HEK293 (cell line): ENCODE results near the gene TNFAIP8.

ENCODE experiments used
- CTCF ChIA-PET: fragments of 350-600 bp; formaldehyde crosslinking; extraction: SDS; loops from one replicate; lab custom pipeline; 2021; ENCODE audit warnings: antibody characterized with exemption; lab: Yijun Ruan, JAX
- POLR2A ChIA-PET: fragments of 300-600 bp; formaldehyde crosslinking; extraction: SDS; loops from one replicate; lab custom pipeline; 2020; ENCODE audit warnings: antibody characterized with exemption, inconsistent platforms; lab: Yijun Ruan, JAX
- H3K27ac ChIP-seq: fragments of 200-500 bp; sonication (Bioruptor generic); 2 replicates; pipeline ENCODE4 v1.5.1; 2014; ENCODE audit warnings: low read depth, low read length, control low read depth, inconsistent platforms; ENCODE audit errors: extremely low read depth
- H3K36me3 ChIP-seq, 2 experiments: fragments of 200-500 bp in 1 of 2; sonication (Bioruptor generic) in 1 of 2; 1 replicate in 1 of 2; 2 replicates in 1 of 2; pipeline ENCODE4 v1.5.1; 2014 to 2017; ENCODE audit warnings: inconsistent platforms in 2 of 2, low read length in 2 of 2; ENCODE audit not compliant: control insufficient read depth in 2 of 2, insufficient read depth in 1 of 2
- H3K4me1 ChIP-seq: fragments of 200-500 bp; sonication (Bioruptor generic); 2 replicates; pipeline ENCODE4 v1.5.1; 2014; ENCODE audit warnings: mild to moderate bottlenecking, low read length, inconsistent platforms; ENCODE audit not compliant: control insufficient read depth, insufficient read depth
- H3K4me3 ChIP-seq: 2 replicates; pipeline ENCODE4 v1.5.1; 2011; ENCODE audit warnings: low read depth, mild to moderate bottlenecking, control low read depth, low read length, moderate library complexity
- H3K9me3 ChIP-seq: fragments of 200-500 bp; sonication (Bioruptor generic); 2 replicates; pipeline ENCODE4 v1.5.1; 2014; ENCODE audit warnings: low read depth, low read length, inconsistent platforms; ENCODE audit not compliant: control insufficient read depth, insufficient read depth
- GFI1B ChIP-seq: fragments of 450-650 bp; formaldehyde crosslinking; IDR thresholded peaks from 2 replicates; pipeline ENCODE4 v1.5.1; 2016; ENCODE audit warnings: missing biosample characterization, missing genetic modification characterization
- GLI2 ChIP-seq: fragments of 450-650 bp; formaldehyde crosslinking; IDR thresholded peaks from 2 replicates; pipeline ENCODE4; 2017; ENCODE audit warnings: missing biosample characterization, missing genetic modification characterization, low read depth, borderline replicate concordance
- HOXC10 ChIP-seq: sonication (generic); formaldehyde crosslinking; IDR thresholded peaks from 2 replicates; pipeline ENCODE4 v1.8.1; 2023; ENCODE audit warnings: mild to moderate bottlenecking, missing genetic modification reagents
- TCF7L2 ChIP-seq: IDR thresholded peaks from 2 replicates; pipeline ENCODE4 v1.6.1; 2011; ENCODE audit warnings: low read depth, mild to moderate bottlenecking, inconsistent platforms, low read length, moderate library complexity, borderline replicate concordance
- ZBTB8A ChIP-seq: fragments of 450-650 bp; formaldehyde crosslinking; IDR thresholded peaks from 2 replicates; pipeline ENCODE4 v1.5.1; 2016; ENCODE audit warnings: missing biosample characterization, missing genetic modification characterization
- ZFP3 ChIP-seq: fragments of 450-650 bp; formaldehyde crosslinking; IDR thresholded peaks from 2 replicates; pipeline ENCODE4 v1.5.1; 2016; ENCODE audit warnings: low read depth, missing biosample characterization, missing genetic modification characterization
- ZFP41 ChIP-seq: fragments of 450-650 bp; formaldehyde crosslinking; IDR thresholded peaks from 2 replicates; pipeline ENCODE4 v1.5.1; 2016; ENCODE audit warnings: missing biosample characterization, missing genetic modification characterization, borderline replicate concordance
- ZIC2 ChIP-seq: fragments of 450-650 bp; formaldehyde crosslinking; IDR thresholded peaks from 2 replicates; pipeline ENCODE4 v1.5.1; 2016; ENCODE audit warnings: missing biosample characterization, missing genetic modification characterization
- ZNF10 ChIP-seq: fragments of 450-650 bp; formaldehyde crosslinking; IDR thresholded peaks from 2 replicates; pipeline ENCODE4 v1.5.1; 2017; ENCODE audit warnings: missing biosample characterization, missing genetic modification characterization
- ZNF155 ChIP-seq: fragments of 450-650 bp; formaldehyde crosslinking; IDR thresholded peaks from 2 replicates; pipeline ENCODE4 v1.5.1; 2016; ENCODE audit warnings: missing biosample characterization, missing genetic modification characterization
- ZNF426 ChIP-seq: fragments of 450-650 bp; formaldehyde crosslinking; IDR thresholded peaks from 2 replicates; pipeline ENCODE4 v1.5.1; 2017; ENCODE audit warnings: missing biosample characterization, missing genetic modification characterization, mild to moderate bottlenecking, inconsistent platforms, moderate library complexity
- ZNF529 ChIP-seq: fragments of 450-650 bp; formaldehyde crosslinking; IDR thresholded peaks from 2 replicates; pipeline ENCODE4 v1.5.1; 2017; ENCODE audit warnings: missing genetic modification characterization, missing biosample characterization; ENCODE audit not compliant: insufficient replicate concordance
- ZNF843 ChIP-seq: fragments of 450-650 bp; formaldehyde crosslinking; IDR thresholded peaks from 2 replicates; pipeline ENCODE4 v1.5.1; 2016; ENCODE audit warnings: missing biosample characterization, missing genetic modification characterization
- TF ChIP-seq, protein P1 (sequence below): fragments of 450-650 bp; formaldehyde crosslinking; IDR thresholded peaks from 2 replicates; pipeline ENCODE4 v1.5.1; 2016; ENCODE audit warnings: missing biosample characterization, missing genetic modification characterization
- TF ChIP-seq, protein P2 (sequence below): fragments of 450-650 bp; formaldehyde crosslinking; conservative IDR thresholded peaks from 2 replicates; pipeline ENCODE4 v1.5.1; 2016; ENCODE audit warnings: low read depth, missing biosample characterization, missing genetic modification characterization
- TF ChIP-seq, protein P3 (sequence below): fragments of 450-650 bp; formaldehyde crosslinking; IDR thresholded peaks from 2 replicates; pipeline ENCODE4 v1.5.1; 2016; ENCODE audit warnings: missing biosample characterization, missing genetic modification characterization
- TF ChIP-seq, protein P4 (sequence below): fragments of 450-650 bp; formaldehyde crosslinking; IDR thresholded peaks from 2 replicates; pipeline ENCODE4 v1.5.1; 2016; ENCODE audit warnings: missing biosample characterization, missing genetic modification characterization

Gene TNFAIP8

DNA sequence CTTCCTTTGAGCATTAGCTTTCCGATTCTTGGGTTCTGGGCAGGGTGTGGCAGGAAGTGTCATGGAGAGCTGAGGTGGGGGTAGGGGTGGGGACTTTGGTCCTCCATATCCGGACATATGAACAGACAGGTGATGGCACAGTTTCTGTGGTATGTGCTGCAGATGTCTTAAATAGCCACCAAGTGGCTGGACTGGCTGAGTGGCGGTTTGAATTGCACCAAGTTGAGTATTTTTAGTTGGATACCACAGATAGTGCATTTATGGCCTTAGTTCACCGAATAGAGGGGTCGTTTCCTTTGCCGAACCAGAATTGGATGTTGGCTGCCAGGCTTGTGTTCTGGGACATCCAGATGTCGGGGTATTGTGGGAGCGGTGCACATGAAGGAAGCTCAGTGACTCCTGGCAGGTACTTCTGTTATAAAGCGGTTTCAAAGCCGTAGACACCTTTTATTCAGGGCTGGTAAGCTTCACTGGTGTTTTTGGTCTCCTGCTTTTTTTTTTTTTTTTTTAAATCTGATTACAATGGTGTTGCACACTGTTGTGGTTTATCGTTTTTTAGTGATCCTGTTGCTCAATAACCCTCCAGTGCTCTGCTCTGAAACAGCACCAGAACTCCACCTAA is 15.1 kb upstream of the TNFAIP8 start (continued):
- TF ChIP-seq, protein P1, sequence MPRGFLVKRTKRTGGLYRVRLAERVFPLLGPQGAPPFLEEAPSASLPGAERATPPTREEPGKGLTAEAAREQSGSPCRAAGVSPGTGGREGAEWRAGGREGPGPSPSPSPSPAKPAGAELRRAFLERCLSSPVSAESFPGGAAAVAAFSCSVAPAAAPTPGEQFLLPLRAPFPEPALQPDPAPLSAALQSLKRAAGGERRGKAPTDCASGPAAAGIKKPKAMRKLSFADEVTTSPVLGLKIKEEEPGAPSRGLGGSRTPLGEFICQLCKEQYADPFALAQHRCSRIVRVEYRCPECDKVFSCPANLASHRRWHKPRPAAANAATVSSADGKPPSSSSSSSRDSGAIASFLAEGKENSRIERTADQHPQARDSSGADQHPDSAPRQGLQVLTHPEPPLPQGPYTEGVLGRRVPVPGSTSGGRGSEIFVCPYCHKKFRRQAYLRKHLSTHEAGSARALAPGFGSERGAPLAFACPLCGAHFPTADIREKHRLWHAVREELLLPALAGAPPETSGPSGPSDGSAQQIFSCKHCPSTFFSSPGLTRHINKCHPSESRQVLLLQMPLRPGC (tag by site-specific recombination), result no peak
- TF ChIP-seq ZFP41 (tag by site-specific recombination) (no peak), ZIC2 (tag by site-specific recombination) (no peak), GLI2 (no peak)

DNA sequence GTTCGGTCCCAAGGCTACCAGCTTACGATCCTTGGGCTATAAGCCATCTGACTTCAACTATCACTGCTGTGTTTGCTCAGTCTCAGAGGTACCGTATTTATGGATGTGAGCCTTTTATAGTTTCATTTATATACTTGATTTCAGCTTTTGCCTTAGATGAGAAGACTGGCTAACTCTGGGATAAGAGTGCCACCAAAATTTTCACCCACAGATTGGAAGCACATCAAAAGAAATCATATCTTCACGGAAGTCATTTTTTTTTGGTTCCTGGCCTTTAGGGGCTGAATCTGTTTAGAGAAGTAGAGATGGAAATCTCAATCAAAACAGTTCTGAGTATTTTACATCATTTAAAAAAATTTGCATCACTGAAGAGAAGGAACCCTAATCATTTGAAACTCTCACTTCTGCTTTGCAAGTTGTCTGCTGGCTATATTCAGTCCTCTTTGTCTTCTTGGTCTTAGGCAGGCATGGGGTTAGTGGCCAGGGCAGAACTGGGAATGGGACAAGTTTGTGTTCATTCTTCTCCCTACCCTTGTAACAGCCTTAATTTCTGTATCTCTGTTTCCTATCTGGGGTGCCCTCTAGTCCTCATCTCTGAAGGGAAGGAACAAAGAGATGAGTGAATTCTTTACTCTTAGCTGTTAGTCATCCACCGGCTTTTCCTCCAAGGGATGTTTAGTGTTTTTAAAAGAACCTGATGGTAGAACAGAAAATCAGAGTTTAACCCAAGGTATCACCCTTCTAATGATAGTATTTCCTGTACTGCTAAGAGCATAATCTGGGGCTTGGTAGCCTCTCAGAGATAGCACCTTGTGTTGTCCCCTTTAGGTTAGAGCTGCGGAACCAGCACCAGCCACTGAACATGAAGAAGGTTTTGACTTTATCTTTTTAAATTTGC is 14.1 kb upstream of the TNFAIP8 start:
- TF ChIP-seq, protein P2, sequence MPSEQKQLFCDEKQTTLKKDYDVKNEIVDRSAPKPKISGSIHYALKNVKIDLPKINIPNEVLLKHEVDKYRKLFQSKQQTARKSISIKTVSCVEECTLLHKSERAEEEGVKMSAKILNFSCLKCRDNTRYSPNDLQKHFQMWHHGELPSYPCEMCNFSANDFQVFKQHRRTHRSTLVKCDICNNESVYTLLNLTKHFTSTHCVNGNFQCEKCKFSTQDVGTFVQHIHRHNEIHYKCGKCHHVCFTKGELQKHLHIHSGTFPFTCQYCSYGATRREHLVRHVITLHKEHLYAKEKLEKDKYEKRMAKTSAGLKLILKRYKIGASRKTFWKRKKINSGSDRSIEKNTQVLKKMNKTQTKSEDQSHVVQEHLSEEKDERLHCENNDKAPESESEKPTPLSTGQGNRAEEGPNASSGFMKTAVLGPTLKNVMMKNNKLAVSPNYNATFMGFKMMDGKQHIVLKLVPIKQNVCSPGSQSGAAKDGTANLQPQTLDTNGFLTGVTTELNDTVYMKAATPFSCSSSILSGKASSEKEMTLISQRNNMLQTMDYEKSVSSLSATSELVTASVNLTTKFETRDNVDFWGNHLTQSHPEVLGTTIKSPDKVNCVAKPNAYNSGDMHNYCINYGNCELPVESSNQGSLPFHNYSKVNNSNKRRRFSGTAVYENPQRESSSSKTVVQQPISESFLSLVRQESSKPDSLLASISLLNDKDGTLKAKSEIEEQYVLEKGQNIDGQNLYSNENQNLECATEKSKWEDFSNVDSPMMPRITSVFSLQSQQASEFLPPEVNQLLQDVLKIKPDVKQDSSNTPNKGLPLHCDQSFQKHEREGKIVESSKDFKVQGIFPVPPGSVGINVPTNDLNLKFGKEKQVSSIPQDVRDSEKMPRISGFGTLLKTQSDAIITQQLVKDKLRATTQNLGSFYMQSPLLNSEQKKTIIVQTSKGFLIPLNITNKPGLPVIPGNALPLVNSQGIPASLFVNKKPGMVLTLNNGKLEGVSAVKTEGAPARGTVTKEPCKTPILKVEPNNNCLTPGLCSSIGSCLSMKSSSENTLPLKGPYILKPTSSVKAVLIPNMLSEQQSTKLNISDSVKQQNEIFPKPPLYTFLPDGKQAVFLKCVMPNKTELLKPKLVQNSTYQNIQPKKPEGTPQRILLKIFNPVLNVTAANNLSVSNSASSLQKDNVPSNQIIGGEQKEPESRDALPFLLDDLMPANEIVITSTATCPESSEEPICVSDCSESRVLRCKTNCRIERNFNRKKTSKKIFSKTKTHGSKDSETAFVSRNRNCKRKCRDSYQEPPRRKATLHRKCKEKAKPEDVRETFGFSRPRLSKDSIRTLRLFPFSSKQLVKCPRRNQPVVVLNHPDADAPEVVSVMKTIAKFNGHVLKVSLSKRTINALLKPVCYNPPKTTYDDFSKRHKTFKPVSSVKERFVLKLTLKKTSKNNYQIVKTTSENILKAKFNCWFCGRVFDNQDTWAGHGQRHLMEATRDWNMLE, result no peak
- no peak for TF ChIP-seq ZBTB8A (tag by site-specific recombination)
- TF ChIP-seq ZNF155 (tag by site-specific recombination), result no peak
- no peak for TF ChIP-seq GFI1B
- no peak for TF ChIP-seq HOXC10 (CRISPR knock-in tag)
- TF ChIP-seq ZFP3 (tag by site-specific recombination), result no peak
- ChIA-PET POLR2A (no interaction called here), CTCF (no interaction called here)
- H3K9me3 ChIP-seq, result no peaks in the 10 kb centered on the region
- no peak overlapping the region for H3K4me3 ChIP-seq
- no peaks in the 10 kb centered on the region for H3K36me3 ChIP-seq
- no peak overlapping the region for H3K27ac ChIP-seq
- H3K4me1 ChIP-seq, result peaks cover 9% of the 10 kb centered on the region; the same call in 1 of the 2 replicates

DNA sequence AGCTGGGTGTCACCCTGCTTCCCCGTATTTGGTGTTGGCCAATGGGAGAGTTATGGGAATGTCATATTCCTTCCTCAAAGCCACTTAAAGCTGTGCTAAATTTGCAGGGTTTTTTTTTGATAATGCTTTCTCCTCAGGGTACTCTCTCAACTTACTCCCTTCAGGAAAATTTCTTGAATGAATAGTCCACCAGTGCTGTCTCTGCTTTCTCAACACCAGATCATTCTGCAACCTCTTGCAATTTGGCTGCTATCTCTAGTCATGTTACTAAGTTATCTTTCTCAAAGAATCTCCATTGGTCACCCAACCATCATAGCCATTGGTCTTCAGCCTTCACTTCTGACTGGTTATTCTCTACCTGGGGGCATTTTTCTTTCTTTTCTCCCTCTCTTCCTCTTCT is 13.4 kb upstream of the TNFAIP8 start:
- POLR2A ChIA-PET, result no interaction called here
- CTCF ChIA-PET, result no interaction called here
- Histone ChIP-seq H3K36me3 (no peaks in the 10 kb centered on the region), H3K9me3 (no peaks in the 10 kb centered on the region), H3K27ac (no peak overlapping the region), H3K4me1 (peaks cover 3% of the 10 kb centered on the region; the same call in 1 of the 2 replicates), H3K4me3 (no peak overlapping the region)
- TF ChIP-seq ZNF426 (no peak), ZNF843 (tag by site-specific recombination) (no peak), ZNF10 (tag by site-specific recombination) (no peak), ZNF529 (no peak), TCF7L2 (no peak)
- TF ChIP-seq, protein P3, sequence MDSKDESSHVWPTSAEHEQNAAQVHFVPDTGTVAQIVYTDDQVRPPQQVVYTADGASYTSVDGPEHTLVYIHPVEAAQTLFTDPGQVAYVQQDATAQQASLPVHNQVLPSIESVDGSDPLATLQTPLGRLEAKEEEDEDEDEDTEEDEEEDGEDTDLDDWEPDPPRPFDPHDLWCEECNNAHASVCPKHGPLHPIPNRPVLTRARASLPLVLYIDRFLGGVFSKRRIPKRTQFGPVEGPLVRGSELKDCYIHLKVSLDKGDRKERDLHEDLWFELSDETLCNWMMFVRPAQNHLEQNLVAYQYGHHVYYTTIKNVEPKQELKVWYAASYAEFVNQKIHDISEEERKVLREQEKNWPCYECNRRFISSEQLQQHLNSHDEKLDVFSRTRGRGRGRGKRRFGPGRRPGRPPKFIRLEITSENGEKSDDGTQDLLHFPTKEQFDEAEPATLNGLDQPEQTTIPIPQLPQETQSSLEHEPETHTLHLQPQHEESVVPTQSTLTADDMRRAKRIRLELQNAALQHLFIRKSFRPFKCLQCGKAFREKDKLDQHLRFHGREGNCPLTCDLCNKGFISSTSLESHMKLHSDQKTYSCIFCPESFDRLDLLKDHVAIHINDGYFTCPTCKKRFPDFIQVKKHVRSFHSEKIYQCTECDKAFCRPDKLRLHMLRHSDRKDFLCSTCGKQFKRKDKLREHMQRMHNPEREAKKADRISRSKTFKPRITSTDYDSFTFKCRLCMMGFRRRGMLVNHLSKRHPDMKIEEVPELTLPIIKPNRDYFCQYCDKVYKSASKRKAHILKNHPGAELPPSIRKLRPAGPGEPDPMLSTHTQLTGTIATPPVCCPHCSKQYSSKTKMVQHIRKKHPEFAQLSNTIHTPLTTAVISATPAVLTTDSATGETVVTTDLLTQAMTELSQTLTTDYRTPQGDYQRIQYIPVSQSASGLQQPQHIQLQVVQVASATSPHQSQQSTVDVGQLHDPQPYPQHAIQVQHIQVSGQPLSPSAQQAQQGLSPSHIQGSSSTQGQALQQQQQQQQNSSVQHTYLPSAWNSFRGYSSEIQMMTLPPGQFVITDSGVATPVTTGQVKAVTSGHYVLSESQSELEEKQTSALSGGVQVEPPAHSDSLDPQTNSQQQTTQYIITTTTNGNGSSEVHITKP (tag by site-specific recombination), result no peak
- TF ChIP-seq, protein P4, sequence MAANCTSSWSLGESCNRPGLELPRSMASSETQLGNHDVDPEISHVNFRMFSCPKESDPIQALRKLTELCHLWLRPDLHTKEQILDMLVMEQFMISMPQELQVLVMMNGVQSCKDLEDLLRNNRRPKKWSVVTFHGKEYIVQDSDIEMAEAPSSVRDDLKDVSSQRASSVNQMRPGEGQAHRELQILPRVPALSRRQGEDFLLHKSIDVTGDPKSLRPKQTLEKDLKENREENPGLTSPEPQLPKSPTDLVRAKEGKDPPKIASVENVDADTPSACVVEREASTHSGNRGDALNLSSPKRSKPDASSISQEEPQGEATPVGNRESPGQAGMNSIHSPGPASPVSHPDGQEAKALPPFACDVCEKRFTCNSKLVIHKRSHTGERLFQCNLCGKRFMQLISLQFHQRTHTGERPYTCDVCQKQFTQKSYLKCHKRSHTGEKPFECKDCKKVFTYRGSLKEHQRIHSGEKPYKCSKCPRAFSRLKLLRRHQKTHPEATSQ (tag by site-specific recombination), result no peak
